GM23338 (cell line): ENCODE results near the gene MGAT5. TPM values are rescaled to one million over a fixed set of nuclear protein-coding genes. Genes with fewer than 3 reads are reported as not detected.

Experiments used
- ATAC-seq: fragments of 200-7000 bp; cut with Tn5 transposase; 3 replicates; pipeline ENCODE4 v1.9.1; 2020
- DNase-seq: peaks from one replicate; pipeline ENCODE4 v3.0.0-alpha.2; 2015; ENCODE audit warnings: low spot score
- H2AFZ ChIP-seq: fragments of 200-600 bp; sonication (generic); 2 replicates; pipeline ENCODE4 v1.8.0; 2016; ENCODE audit warnings: antibody characterized with exemption, mild to moderate bottlenecking, moderate library complexity
- H3F3A ChIP-seq: fragments of 200-600 bp; sonication (generic); replicated peaks from 2 replicates; pipeline ENCODE4 v1.8.0; 2017; ENCODE audit warnings: antibody characterized with exemption, mixed run types, low read depth
- H3K27ac ChIP-seq: fragments of 200-600 bp; sonication (generic); 2 replicates; pipeline ENCODE4 v1.6.1; 2016; ENCODE audit warnings: low read depth
- H3K27me3 ChIP-seq: fragments of 200-600 bp; sonication (generic); 2 replicates; pipeline ENCODE4 v1.8.0; 2016; ENCODE audit warnings: mild to moderate bottlenecking, mixed run types, moderate library complexity; ENCODE audit not compliant: insufficient read depth
- H3K36me3 ChIP-seq: fragments of 200-600 bp; sonication (generic); 2 replicates; pipeline ENCODE4 v1.8.0; 2016; ENCODE audit warnings: mild to moderate bottlenecking; ENCODE audit not compliant: insufficient read depth
- H3K4me1 ChIP-seq: fragments of 200-600 bp; sonication (generic); 2 replicates; pipeline ENCODE4 v1.8.0; 2016; ENCODE audit warnings: mild to moderate bottlenecking, moderate library complexity; ENCODE audit not compliant: insufficient read depth
- H3K4me2 ChIP-seq: fragments of 200-600 bp; sonication (generic); 2 replicates; pipeline ENCODE4 v1.7.1; 2017; ENCODE audit warnings: mixed run types
- H3K4me3 ChIP-seq: fragments of 200-600 bp; sonication (generic); 2 replicates; pipeline ENCODE4 v1.6.1; 2016; ENCODE audit warnings: mixed run types
- H3K79me2 ChIP-seq: fragments of 200-600 bp; sonication (generic); replicated peaks from 2 replicates; pipeline ENCODE4 v1.8.0; 2017; ENCODE audit warnings: mild to moderate bottlenecking; ENCODE audit not compliant: insufficient read depth
- H3K9me2 ChIP-seq: fragments of 200-600 bp; sonication (generic); 2 replicates; pipeline ENCODE4 v1.8.0; 2017; ENCODE audit not compliant: insufficient read depth
- H4K20me1 ChIP-seq: fragments of 200-600 bp; sonication (generic); replicated peaks from 2 replicates; pipeline ENCODE4 v1.8.0; 2017; ENCODE audit warnings: mild to moderate bottlenecking; ENCODE audit not compliant: insufficient read depth
- H3K27ac Mint-ChIP-seq: 2 replicates; pipeline ENCODE4 v1.8.0; 2020; ENCODE audit warnings: inconsistent platforms, mild to moderate bottlenecking, moderate library complexity, mixed read lengths
- H3K27me3 Mint-ChIP-seq: 3 replicates; pipeline ENCODE4 v1.8.0; 2022; ENCODE audit warnings: low read depth, mild to moderate bottlenecking, moderate library complexity, mixed read lengths, inconsistent platforms; ENCODE audit not compliant: insufficient read depth, poor library complexity
- H3K36me3 Mint-ChIP-seq: 3 replicates; pipeline ENCODE4 v1.8.0; 2021; ENCODE audit warnings: low read depth, mild to moderate bottlenecking, inconsistent platforms, moderate library complexity, mixed read lengths
- H3K4me1 Mint-ChIP-seq: 3 replicates; pipeline ENCODE4 v1.8.0; 2020; ENCODE audit warnings: mild to moderate bottlenecking, inconsistent platforms, mixed read lengths
- H3K4me3 Mint-ChIP-seq: 3 replicates; pipeline ENCODE4 v1.8.0; 2021; ENCODE audit warnings: moderate library complexity, mild to moderate bottlenecking, inconsistent platforms, mixed read lengths
- H3K9me3 Mint-ChIP-seq: 3 replicates; pipeline ENCODE4 v1.8.0; 2020; ENCODE audit warnings: moderate library complexity, mild to moderate bottlenecking, inconsistent platforms, mixed read lengths
- EZH2 ChIP-seq: fragments of 200-600 bp; sonication (generic); IDR thresholded peaks from one replicate; pipeline ENCODE4 v1.8.0; 2017; ENCODE audit warnings: antibody characterized with exemption, mild to moderate bottlenecking, low read depth; ENCODE audit not compliant: unreplicated experiment
- POLR2AphosphoS5 ChIP-seq: IDR thresholded peaks from 2 replicates; pipeline ENCODE4 v1.6.1; 2016; ENCODE audit warnings: antibody characterized with exemption, low read depth
- polyA plus RNA-seq: library from polyadenylated mRNA; unstranded; fragments of >200 nt; fragmentation: Nextera tagmentation; extraction: Ambion mirVana; gene quantifications from 2 replicates; pipeline ENCODE4 v1.2.1, GENCODE V29; 2016
- total RNA-seq: library from RNA; depleted of rRNA; stranded (reverse); fragments of >200 nt; shearing (Covaris generic); gene quantifications from 2 replicates; pipeline ENCODE4 v1.2.3, GENCODE V29; 2014
- TF ChIP-seq, protein P1 (sequence below): fragments of 250-450 bp; sonication (Bioruptor Pico); IDR thresholded peaks from 2 replicates; pipeline ENCODE4 v1.5.0; 2020; ENCODE audit warnings: mild to moderate bottlenecking, moderate library complexity

The MGAT5 gene
- total and polyA plus RNA-seq, 2 experiments from 2014 or later = 4.6 to 27.6 TPM

DNA sequence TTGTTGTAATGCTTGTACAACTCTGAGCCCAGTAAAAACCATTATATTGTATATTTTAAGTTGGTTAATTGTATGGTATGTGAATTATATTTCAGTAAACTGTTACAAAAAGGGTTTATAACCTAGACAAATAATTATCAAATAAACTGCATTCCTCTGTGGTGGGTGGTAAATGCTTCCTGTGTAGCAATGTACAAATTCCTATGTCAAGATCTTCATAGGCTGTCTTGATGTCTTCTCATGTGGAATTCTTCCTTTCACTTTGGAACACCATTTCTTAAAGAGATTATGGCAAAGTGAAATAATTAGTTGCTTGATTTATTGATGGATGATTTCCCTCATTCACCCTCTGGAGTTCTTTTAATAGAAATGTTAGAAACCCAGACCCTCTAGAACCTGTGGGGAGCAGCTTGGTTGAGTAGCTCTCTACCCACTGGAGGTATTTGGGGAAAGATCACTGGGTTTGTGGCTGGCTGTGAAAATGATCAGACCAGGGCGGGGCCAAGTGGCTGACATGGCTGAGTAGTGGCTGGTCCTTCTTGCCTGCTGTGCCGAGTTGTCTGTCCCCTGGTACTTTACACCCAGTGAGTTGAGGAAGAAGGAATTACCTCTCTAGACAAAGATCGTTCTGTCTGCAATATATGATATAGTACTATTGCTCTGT, 22.4 kb upstream of the MGAT5 start:
- H3K4me3 ChIP-seq = no peak overlapping the region
- Mint-ChIP-seq H3K27ac (no peak overlapping the region), H3K36me3 (peaks cover 33% of the 10 kb centered on the region), H3K4me3 (no peak overlapping the region), H3K27me3 (peaks cover 3% of the 10 kb centered on the region), H3K4me1 (peaks cover 4% of the 10 kb centered on the region; the same call in 1 of the 3 replicates), H3K9me3 (peaks cover 33% of the 10 kb centered on the region)
- no peak for DNase-seq
- 0 out of 2 replicates have a peak, but pooled peaks cover 3% of the 10 kb centered on the region for H3K9me2 ChIP-seq
- H4K20me1 ChIP-seq = no peaks in the 10 kb centered on the region; the same call in none of the 2 replicates
- H3K27ac ChIP-seq = no peak overlapping the region
- H3K27me3 ChIP-seq = no peaks in the 10 kb centered on the region
- H3K4me2 ChIP-seq = no peak overlapping the region
- H3K79me2 ChIP-seq = peaks cover 76% of the 10 kb centered on the region
- H3K36me3 ChIP-seq = peaks cover 11% of the 10 kb centered on the region; the same call in 1 of the 2 replicates
- H3K4me1 ChIP-seq = no peaks in the 10 kb centered on the region
- H3F3A ChIP-seq = no peaks in the 10 kb centered on the region
- TF ChIP-seq POLR2AphosphoS5 = no peak
- TF ChIP-seq, protein P1, sequence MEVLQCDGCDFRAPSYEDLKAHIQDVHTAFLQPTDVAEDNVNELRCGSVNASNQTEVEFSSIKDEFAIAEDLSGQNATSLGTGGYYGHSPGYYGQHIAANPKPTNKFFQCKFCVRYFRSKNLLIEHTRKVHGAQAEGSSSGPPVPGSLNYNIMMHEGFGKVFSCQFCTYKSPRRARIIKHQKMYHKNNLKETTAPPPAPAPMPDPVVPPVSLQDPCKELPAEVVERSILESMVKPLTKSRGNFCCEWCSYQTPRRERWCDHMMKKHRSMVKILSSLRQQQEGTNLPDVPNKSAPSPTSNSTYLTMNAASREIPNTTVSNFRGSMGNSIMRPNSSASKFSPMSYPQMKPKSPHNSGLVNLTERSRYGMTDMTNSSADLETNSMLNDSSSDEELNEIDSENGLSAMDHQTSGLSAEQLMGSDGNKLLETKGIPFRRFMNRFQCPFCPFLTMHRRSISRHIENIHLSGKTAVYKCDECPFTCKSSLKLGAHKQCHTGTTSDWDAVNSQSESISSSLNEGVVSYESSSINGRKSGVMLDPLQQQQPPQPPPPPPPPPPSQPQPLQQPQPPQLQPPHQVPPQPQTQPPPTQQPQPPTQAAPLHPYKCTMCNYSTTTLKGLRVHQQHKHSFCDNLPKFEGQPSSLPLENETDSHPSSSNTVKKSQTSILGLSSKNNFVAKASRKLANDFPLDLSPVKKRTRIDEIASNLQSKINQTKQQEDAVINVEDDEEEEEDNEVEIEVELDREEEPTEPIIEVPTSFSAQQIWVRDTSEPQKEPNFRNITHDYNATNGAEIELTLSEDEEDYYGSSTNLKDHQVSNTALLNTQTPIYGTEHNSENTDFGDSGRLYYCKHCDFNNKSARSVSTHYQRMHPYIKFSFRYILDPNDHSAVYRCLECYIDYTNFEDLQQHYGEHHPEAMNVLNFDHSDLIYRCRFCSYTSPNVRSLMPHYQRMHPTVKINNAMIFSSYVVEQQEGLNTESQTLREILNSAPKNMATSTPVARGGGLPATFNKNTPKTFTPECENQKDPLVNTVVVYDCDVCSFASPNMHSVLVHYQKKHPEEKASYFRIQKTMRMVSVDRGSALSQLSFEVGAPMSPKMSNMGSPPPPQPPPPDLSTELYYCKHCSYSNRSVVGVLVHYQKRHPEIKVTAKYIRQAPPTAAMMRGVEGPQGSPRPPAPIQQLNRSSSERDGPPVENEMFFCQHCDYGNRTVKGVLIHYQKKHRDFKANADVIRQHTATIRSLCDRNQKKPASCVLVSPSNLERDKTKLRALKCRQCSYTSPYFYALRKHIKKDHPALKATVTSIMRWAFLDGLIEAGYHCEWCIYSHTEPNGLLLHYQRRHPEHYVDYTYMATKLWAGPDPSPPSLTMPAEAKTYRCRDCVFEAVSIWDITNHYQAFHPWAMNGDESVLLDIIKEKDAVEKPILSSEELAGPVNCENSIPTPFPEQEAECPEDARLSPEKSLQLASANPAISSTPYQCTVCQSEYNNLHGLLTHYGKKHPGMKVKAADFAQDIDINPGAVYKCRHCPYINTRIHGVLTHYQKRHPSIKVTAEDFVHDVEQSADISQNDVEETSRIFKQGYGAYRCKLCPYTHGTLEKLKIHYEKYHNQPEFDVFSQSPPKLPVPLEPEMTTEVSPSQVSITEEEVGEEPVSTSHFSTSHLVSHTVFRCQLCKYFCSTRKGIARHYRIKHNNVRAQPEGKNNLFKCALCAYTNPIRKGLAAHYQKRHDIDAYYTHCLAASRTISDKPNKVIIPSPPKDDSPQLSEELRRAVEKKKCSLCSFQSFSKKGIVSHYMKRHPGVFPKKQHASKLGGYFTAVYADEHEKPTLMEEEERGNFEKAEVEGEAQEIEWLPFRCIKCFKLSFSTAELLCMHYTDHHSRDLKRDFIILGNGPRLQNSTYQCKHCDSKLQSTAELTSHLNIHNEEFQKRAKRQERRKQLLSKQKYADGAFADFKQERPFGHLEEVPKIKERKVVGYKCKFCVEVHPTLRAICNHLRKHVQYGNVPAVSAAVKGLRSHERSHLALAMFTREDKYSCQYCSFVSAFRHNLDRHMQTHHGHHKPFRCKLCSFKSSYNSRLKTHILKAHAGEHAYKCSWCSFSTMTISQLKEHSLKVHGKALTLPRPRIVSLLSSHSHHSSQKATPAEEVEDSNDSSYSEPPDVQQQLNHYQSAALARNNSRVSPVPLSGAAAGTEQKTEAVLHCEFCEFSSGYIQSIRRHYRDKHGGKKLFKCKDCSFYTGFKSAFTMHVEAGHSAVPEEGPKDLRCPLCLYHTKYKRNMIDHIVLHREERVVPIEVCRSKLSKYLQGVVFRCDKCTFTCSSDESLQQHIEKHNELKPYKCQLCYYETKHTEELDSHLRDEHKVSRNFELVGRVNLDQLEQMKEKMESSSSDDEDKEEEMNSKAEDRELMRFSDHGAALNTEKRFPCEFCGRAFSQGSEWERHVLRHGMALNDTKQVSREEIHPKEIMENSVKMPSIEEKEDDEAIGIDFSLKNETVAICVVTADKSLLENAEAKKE (CRISPR knock-in tag) = no peak
- no peak for ATAC-seq
- no peak overlapping the region for H2AFZ ChIP-seq

DNA sequence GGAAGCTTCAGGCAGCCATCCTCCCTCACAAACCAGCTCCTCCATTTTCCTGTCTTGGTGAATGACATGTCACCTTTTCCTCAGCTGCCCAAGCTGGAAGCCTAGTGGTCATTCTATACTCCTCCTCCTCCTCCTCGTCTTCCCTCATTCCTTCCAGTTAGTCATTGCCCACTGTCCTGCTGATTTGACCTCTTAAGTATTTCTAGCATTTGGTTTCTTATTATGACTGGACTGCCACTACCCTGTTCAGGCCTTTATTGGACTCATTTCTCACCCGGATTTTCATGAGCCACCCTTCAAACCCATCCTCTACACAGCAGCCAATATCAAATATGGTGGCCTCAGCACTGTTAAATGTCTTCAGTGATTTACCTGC, 21.9 kb upstream of the MGAT5 start:
- H3K27ac Mint-ChIP-seq = no peak overlapping the region
- Histone ChIP-seq H3K4me1 (no peaks in the 10 kb centered on the region), H3K4me3 (no peak overlapping the region), H3K4me2 (no peak overlapping the region), H4K20me1 (no peaks in the 10 kb centered on the region; the same call in none of the 2 replicates), H3K27me3 (no peaks in the 10 kb centered on the region), H3K79me2 (peaks cover 72% of the 10 kb centered on the region), H2AFZ (no peak overlapping the region), H3K27ac (no peak overlapping the region), H3F3A (no peaks in the 10 kb centered on the region), H3K36me3 (peaks cover 11% of the 10 kb centered on the region; the same call in 1 of the 2 replicates), H3K9me2 (0 out of 2 replicates have a peak, but pooled peaks cover 3% of the 10 kb centered on the region)
- peaks cover 33% of the 10 kb centered on the region for H3K9me3 Mint-ChIP-seq
- ATAC-seq (no peak), DNase-seq (no peak)
- H3K4me1 Mint-ChIP-seq = peaks cover 5% of the 10 kb centered on the region; the same call in 2 of the 3 replicates
- TF ChIP-seq POLR2AphosphoS5 = no peak
- no peak for TF ChIP-seq EZH2
- no peak overlapping the region for H3K4me3 Mint-ChIP-seq
- H3K36me3 Mint-ChIP-seq = peaks cover 33% of the 10 kb centered on the region
- peaks cover 2% of the 10 kb centered on the region for H3K27me3 Mint-ChIP-seq
